Activated naive CD8-positive, alpha-beta T cell treated with anti-CD3 and anti-CD28 coated beads, Interleukin-2, amount 10 ng/mL, durations not matched to agents 7 days and 5 days (primary cell): ENCODE results near the gene ROBO2. TPM values are rescaled to one million over a fixed set of nuclear protein-coding genes. Genes with fewer than 3 reads are reported as not detected.

Source experiments
- ATAC-seq: fragments of 150-1000 bp; cut with Tn5 transposase; one replicate; pipeline ENCODE4 v1.10.0; 2021; ENCODE audit warnings: low read depth, moderate library complexity
- POLR2A ChIA-PET: fragments of 350-600 bp; sonication (Branson Sonifier 250); formaldehyde crosslinking; loops from one replicate; lab custom pipeline; 2021; ENCODE audit warnings: antibody characterized with exemption; lab: Charles Lee
- DNase-seq: peaks from one replicate; pipeline ENCODE4 v3.0.0; 2021
- H3K27ac Mint-ChIP-seq: one replicate; pipeline ENCODE4 v1.8.0; 2022; ENCODE audit warnings: mild to moderate bottlenecking, mixed read lengths
- H3K27me3 Mint-ChIP-seq: one replicate; pipeline ENCODE4 v1.8.0; 2022; ENCODE audit warnings: mild to moderate bottlenecking, moderate library complexity, mixed read lengths
- H3K36me3 Mint-ChIP-seq: one replicate; pipeline ENCODE4 v1.8.0; 2021; ENCODE audit warnings: mild to moderate bottlenecking, mixed read lengths
- H3K4me1 Mint-ChIP-seq: one replicate; pipeline ENCODE4 v1.8.0; 2021; ENCODE audit warnings: mixed read lengths
- H3K4me3 Mint-ChIP-seq: one replicate; pipeline ENCODE4 v1.8.0; 2022; ENCODE audit warnings: mild to moderate bottlenecking, moderate library complexity, mixed read lengths
- H3K9me3 Mint-ChIP-seq: one replicate; pipeline ENCODE4 v1.8.0; 2021; ENCODE audit warnings: mixed read lengths
- total RNA-seq, 2 experiments: library from RNA; stranded (reverse); gene quantifications; one replicate each; pipeline ENCODE4 v1.2.3, GENCODE V29; 2021

The ROBO2 gene
- total RNA-seq, 2 experiments from 2014 or later, result not detected

DNA sequence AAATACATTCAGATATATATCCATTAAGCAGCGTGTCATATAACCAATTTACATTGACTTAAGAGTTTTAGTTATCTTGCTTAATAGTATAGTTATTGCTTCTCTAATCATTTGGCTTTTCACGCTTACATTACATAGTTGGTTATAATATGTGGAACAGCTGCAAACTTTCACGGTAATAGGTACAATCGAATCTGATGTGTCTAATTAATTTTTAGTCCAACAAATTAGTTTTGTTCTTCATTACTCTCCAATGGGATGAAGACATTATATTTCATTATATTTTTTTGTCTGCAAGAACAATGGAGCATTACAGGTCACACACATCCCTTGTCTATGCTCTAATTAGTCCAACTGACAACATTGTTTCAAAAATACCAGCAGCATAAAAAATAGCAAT, 546.3 kb downstream of the ROBO2 start:
- Mint-ChIP-seq H3K27ac (no peak overlapping the region), H3K9me3 (peaks cover 7% of the 10 kb centered on the region), H3K36me3 (no peaks in the 10 kb centered on the region), H3K4me1 (no peaks in the 10 kb centered on the region), H3K4me3 (no peak overlapping the region), H3K27me3 (no peaks in the 10 kb centered on the region)
- ATAC-seq, result no peak
- POLR2A ChIA-PET, result no interaction called here
- no peak for DNase-seq

DNA sequence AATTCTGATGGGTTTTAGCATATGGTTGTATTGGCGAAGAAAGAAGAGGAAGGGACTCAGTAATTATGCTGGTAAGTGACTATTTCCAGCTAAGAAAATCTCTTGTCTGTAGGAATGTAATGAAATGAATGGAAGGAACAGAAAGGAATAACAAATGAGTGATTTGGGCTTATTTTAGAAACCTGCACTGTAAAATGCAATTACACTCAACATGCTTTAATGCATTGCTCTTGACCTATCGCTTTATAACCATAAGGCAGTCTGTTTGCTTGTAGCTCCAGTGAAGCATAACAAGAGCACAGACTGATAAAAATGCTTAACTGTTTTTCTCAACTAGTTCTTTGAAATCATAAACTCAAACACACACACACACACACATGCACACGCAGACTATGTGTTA, 549.0 kb downstream of the ROBO2 start:
- Mint-ChIP-seq H3K4me3 (no peak overlapping the region), H3K27ac (no peak overlapping the region), H3K4me1 (no peaks in the 10 kb centered on the region), H3K9me3 (peaks cover 4% of the 10 kb centered on the region), H3K36me3 (no peaks in the 10 kb centered on the region), H3K27me3 (no peaks in the 10 kb centered on the region)
- no peak for DNase-seq
- ATAC-seq, result no peak
- POLR2A ChIA-PET, result no interaction called here

DNA sequence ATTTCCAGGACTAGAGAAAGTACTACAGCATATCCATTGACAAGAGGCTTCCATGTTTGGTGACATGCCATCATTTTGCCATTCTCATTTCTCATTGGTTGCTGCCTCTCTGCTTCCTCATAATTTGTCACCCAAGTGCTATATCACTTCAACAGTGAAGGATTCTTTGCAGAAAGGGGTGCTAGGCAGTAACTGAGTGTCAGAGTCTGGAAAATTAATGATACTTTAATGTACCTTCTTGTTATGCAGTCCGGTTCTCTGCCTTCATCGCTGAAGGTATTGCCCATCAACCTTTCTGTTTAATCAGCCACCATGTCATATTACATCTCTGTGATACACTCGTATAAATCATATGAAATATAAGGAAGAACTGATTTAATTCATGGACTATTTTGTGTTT, 550.3 kb downstream of the ROBO2 start:
- no peak overlapping the region for H3K27ac Mint-ChIP-seq

DNA sequence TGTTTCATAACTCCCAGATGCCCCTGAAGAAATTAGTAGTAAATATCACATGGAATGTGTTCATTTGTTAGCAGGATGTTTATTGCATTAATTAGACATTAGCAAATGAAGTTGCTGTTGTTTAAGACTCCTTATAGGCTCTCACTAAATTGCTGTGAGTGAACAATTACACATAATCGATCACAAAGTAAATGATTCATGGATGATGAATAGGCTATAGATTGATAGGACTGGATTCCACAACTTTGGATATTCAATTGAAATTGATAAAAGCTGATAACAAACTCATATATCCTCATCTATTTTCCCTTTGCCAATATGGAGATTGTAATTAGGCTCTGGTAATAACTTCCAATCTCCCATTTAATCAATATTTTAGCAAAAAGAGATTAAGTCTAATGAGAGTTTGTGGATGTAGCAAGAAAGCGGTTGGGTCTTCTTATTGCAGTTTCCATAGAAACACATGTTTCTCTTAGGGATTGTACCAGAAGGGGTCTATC, 555.5 kb downstream of the ROBO2 start:
- peaks cover 6% of the 10 kb centered on the region for H3K9me3 Mint-ChIP-seq
- POLR2A ChIA-PET, result no interaction called here
- no peak overlapping the region for H3K27ac Mint-ChIP-seq
- no peaks in the 10 kb centered on the region for H3K27me3 Mint-ChIP-seq
- no peaks in the 10 kb centered on the region for H3K4me1 Mint-ChIP-seq
- ATAC-seq (no peak), DNase-seq (no peak)
- no peaks in the 10 kb centered on the region for H3K36me3 Mint-ChIP-seq
- no peak overlapping the region for H3K4me3 Mint-ChIP-seq

More for the DNA sequence above, 550.3 kb downstream of the ROBO2 start:
- H3K4me3 Mint-ChIP-seq, result no peak overlapping the region
- no peaks in the 10 kb centered on the region for H3K27me3 Mint-ChIP-seq
- DNase-seq (no peak), ATAC-seq (no peak)
- H3K4me1 Mint-ChIP-seq, result no peaks in the 10 kb centered on the region
- peaks cover 4% of the 10 kb centered on the region for H3K9me3 Mint-ChIP-seq
- POLR2A ChIA-PET, result no interaction called here
- H3K36me3 Mint-ChIP-seq, result no peaks in the 10 kb centered on the region

DNA sequence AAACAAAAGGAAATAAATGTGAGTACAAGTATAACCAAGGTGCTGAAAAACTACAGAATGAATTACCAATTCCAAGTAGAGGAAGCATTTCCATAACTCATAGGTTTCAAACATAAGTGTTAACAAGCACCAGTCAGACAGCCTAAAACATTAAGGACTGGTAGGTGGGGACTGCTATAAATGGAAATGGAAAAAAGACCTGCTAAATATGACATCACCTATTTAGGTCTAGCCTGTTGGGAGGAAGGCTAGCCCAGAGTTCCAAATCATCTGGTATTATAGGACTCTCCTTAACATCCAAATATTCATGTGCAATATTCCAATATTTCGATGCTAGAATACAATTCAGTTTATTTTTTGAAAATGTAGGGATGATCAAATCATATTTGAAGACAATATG, 560.0 kb downstream of the ROBO2 start:
- POLR2A ChIA-PET, result no interaction called here

DNA sequence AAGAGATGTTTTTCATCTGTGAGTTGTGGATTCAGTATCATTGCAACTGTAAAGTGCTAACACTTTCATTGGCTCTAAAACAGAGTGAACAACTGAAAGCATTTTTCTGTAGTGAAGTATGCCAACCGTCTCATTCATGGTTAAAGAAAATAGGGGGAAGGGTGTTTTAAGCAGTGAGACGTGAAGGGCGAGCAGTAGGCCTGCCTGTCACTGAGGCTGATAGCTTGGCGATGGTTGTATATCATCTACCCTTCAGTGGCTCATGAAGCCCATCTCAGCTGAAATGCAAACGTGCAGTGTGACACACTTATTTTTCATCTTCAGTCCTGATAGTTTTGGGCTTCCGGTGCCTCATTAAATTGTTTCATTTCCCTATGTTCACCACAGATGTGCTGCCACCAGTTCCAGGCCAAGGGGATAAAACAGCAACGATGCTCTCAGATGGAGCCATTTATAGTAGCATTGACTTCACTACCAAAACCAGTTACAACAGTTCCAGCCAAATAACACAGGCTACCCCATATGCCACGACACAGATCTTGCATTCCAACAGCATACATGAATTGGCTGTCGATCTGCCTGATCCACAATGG, 562.0 kb downstream of the ROBO2 start:
- DNase-seq (no peak), ATAC-seq (no peak)
- Mint-ChIP-seq H3K27me3 (no peaks in the 10 kb centered on the region), H3K4me3 (no peak overlapping the region), H3K27ac (no peak overlapping the region), H3K4me1 (no peaks in the 10 kb centered on the region), H3K36me3 (no peaks in the 10 kb centered on the region), H3K9me3 (peaks cover 9% of the 10 kb centered on the region)
- POLR2A ChIA-PET, result no interaction called here

More for the DNA sequence above, 560.0 kb downstream of the ROBO2 start:
- Mint-ChIP-seq H3K36me3 (no peaks in the 10 kb centered on the region), H3K9me3 (peaks cover 9% of the 10 kb centered on the region), H3K4me1 (no peaks in the 10 kb centered on the region), H3K27ac (no peak overlapping the region), H3K27me3 (no peaks in the 10 kb centered on the region), H3K4me3 (no peak overlapping the region)
- no peak for ATAC-seq
- no peak for DNase-seq

DNA sequence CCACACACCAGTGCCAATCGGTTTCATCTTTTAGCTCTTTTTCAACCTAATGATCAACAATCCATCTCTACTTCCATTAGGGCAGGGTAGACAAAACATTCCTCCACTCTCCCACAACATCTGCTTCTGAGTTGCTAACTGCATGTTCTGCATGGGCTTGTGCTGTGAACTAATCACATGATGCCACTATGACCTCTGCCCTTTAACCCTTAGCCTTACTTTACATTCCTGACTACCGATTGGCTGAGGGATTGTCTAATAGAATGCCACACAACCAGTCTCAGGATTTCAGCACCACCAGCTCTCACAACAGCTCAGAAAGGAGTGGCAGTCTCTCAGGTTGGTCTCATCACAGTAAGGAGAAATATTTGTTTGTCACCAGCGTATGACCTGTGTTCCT, 562.8 kb downstream of the ROBO2 start:
- peaks cover 8% of the 10 kb centered on the region for H3K9me3 Mint-ChIP-seq
- H3K27me3 Mint-ChIP-seq, result no peaks in the 10 kb centered on the region
- no peaks in the 10 kb centered on the region for H3K4me1 Mint-ChIP-seq
- DNase-seq (no peak), ATAC-seq (no peak)
- H3K36me3 Mint-ChIP-seq, result no peaks in the 10 kb centered on the region
- no peak overlapping the region for H3K27ac Mint-ChIP-seq
- H3K4me3 Mint-ChIP-seq, result no peak overlapping the region
- POLR2A ChIA-PET, result no interaction called here

DNA sequence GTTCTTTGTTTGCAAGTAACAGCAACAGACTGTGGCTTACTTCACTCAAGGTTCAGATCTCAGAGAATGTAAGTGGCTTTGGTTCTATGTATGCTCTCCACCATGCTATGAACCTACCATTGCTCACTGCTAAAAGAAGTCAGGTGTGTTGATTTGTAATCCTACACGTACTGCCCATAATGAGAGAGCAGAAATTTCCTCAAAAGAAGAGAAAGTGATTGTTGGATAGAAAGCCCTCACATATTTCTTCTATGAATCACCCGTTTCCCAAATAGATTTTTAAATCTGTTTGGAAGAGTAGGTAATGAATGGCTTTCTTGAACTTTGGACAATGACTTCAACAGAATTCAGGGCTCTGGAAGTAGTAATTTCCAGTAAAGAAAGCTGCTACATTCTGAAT, 565.4 kb downstream of the ROBO2 start:
- H3K4me1 Mint-ChIP-seq, result no peaks in the 10 kb centered on the region
- H3K9me3 Mint-ChIP-seq, result peaks cover 7% of the 10 kb centered on the region
- ATAC-seq, result no peak
- no peaks in the 10 kb centered on the region for H3K27me3 Mint-ChIP-seq
- no peak for DNase-seq
- H3K4me3 Mint-ChIP-seq, result no peak overlapping the region
- POLR2A ChIA-PET, result no interaction called here
- H3K27ac Mint-ChIP-seq, result no peak overlapping the region
- H3K36me3 Mint-ChIP-seq, result no peaks in the 10 kb centered on the region

DNA sequence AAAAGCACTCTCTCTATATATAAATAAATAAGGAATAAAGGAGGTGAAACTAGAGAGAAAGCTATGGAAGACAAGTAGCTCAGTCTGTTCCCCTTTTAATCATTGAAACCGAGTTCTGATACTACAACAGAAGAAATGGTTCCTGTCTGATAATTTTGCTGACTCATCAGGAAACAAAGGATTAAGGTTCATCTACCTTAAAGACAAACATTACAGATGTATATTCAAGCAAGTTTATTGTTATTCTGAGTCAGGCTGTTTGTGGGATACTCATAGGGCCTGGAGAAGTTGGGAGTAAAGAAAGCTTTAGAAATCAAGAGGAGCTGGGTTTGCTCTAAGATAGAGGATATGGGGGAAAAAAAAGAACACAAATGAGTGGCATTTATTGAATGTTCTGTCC, 566.0 kb downstream of the ROBO2 start:
- Mint-ChIP-seq H3K36me3 (no peaks in the 10 kb centered on the region), H3K27ac (no peak overlapping the region), H3K27me3 (no peaks in the 10 kb centered on the region), H3K4me3 (no peak overlapping the region), H3K4me1 (no peaks in the 10 kb centered on the region), H3K9me3 (peaks cover 5% of the 10 kb centered on the region)
- ATAC-seq, result no peak
- POLR2A ChIA-PET, result no interaction called here
- DNase-seq, result no peak

DNA sequence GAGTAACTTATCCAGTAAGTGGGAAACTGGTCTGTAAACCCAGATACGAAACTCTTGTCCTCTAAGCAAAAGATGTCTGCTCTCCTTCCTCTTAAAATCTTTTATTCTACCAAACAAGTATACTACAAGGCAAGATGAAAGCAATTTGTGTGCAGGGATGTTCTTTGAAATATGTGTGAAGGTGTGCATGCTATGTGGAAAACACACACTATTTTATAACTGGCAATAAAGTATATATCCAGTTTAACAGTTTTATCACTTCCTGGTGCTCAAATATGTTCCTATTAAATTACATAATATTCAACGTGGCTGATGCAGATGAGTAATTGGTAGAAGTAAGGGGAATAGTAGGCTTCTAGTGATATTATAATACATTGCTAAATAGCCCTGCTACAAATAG, 566.5 kb downstream of the ROBO2 start:
- Mint-ChIP-seq H3K4me3 (no peak overlapping the region), H3K4me1 (no peaks in the 10 kb centered on the region), H3K27me3 (no peaks in the 10 kb centered on the region), H3K9me3 (peaks cover 5% of the 10 kb centered on the region), H3K36me3 (no peaks in the 10 kb centered on the region), H3K27ac (no peak overlapping the region)
- DNase-seq (no peak), ATAC-seq (no peak)
- POLR2A ChIA-PET, result no interaction called here

DNA sequence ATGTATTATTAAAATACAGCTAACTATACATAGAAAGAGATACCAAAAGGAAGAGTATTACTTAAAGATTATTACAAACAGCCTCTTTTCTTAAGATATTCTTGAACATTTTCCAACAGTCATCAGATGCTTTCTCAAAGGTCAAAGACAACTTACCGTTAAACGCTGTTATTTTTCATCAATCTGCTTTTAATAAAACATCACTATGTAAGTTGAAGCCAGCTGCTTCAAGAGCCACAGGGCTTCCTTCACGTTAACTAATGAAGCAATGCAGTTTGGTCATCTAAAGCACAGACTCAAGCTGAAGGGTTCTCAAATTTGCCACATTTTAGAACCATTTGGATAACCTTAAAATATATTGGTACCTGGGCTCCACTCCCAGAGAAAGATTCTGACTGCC, 578.8 kb downstream of the ROBO2 start:
- no peaks in the 10 kb centered on the region for H3K4me1 Mint-ChIP-seq
- H3K9me3 Mint-ChIP-seq, result peaks cover 2% of the 10 kb centered on the region
- H3K27me3 Mint-ChIP-seq, result no peaks in the 10 kb centered on the region
- no peaks in the 10 kb centered on the region for H3K36me3 Mint-ChIP-seq
- ATAC-seq, result no peak
- no peak overlapping the region for H3K4me3 Mint-ChIP-seq
- POLR2A ChIA-PET, result no interaction called here
- no peak overlapping the region for H3K27ac Mint-ChIP-seq
- DNase-seq, result no peak

DNA sequence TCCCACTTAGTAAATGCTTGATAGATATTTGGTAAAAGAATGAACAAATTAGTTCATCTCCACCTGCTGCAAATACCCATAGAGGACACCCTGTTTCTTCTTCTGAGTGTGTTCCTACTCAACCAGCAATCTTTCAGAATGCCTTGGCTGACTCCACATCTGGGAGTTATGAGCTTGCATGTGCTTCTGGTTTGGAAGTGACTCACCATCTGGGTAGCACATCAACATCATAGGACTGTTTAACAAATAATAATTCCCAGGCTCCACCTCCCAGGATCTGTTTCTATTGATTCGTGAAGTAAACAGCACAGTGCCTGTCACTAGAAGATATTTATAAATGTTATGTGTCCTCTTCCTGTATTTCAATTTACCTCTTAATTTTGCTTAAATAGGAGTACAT, 580.1 kb downstream of the ROBO2 start:
- DNase-seq, result no peak
- Mint-ChIP-seq H3K9me3 (peaks cover 2% of the 10 kb centered on the region), H3K27ac (no peak overlapping the region), H3K27me3 (no peaks in the 10 kb centered on the region), H3K36me3 (no peaks in the 10 kb centered on the region), H3K4me3 (no peak overlapping the region), H3K4me1 (no peaks in the 10 kb centered on the region)
- POLR2A ChIA-PET, result no interaction called here
- no peak for ATAC-seq

DNA sequence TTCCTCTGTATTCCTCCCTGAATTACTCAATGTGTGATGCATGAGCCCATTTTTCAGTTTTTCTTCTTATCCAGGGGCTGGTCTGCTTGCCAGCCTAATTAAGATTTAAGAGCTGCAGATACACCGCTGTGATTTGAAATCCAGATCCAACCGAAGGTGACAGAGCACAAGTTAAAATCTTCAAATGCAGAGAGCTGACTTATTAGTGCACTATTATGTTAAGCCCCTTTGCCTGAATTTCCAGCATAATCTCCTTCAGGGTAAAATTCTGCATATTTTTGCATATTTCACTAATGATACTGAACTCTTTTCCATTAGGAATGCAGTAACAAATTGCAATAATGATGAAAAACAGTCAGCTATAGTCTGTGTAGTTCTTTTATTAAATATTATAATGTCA, 583.6 kb downstream of the ROBO2 start:
- POLR2A ChIA-PET, result no interaction called here
- no peaks in the 10 kb centered on the region for H3K4me1 Mint-ChIP-seq
- H3K36me3 Mint-ChIP-seq, result no peaks in the 10 kb centered on the region
- H3K27ac Mint-ChIP-seq, result no peak overlapping the region
- DNase-seq, result no peak
- ATAC-seq, result no peak
- peaks cover 3% of the 10 kb centered on the region for H3K9me3 Mint-ChIP-seq
- no peak overlapping the region for H3K4me3 Mint-ChIP-seq
- H3K27me3 Mint-ChIP-seq, result no peaks in the 10 kb centered on the region

DNA sequence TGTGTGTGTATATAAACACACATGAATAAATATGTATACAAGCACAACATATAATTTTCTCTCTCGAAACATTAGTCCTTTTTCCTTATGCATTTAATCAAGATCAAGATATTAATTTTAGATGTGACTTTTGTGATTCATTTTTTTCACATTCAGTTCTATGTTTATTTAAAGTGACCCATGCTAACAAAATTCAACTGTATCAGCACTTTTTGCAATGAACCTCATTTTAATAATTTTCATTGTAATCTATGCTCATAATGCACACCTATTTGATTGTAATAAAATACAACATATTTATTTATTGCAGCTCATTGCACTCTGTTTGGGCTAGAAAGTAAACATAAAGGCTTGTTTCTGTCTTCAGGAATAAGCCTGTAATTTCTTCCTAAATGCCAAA, 586.3 kb downstream of the ROBO2 start:
- Mint-ChIP-seq H3K4me1 (no peaks in the 10 kb centered on the region), H3K4me3 (no peak overlapping the region), H3K36me3 (no peaks in the 10 kb centered on the region), H3K27me3 (no peaks in the 10 kb centered on the region), H3K9me3 (peaks cover 3% of the 10 kb centered on the region), H3K27ac (no peak overlapping the region)
- ATAC-seq (no peak), DNase-seq (no peak)
- POLR2A ChIA-PET, result no interaction called here

DNA sequence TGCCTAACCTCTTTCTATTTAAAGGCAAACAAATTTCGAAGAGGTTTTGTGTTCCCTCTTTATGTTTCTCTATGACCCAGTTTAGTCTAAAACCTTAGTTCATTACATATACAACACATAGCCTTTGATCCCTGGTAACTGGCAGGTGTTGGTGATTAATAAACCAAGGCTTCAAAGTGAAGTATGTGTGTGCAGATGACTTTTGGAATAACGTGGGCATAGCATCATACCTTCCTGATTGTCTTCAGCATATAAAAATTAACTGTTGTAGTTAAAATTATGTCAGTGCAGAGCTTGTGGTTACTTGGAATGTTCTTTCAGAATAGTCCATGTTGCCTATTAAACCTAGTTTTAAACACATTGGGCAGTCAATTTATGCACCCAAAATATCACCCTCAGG, 608.3 kb downstream of the ROBO2 start:
- Mint-ChIP-seq H3K9me3 (peaks cover 1% of the 10 kb centered on the region), H3K36me3 (no peaks in the 10 kb centered on the region), H3K4me1 (no peaks in the 10 kb centered on the region), H3K27me3 (no peaks in the 10 kb centered on the region), H3K4me3 (no peak overlapping the region), H3K27ac (no peak overlapping the region)
- POLR2A ChIA-PET, result no interaction called here
- ATAC-seq, result no peak
- DNase-seq, result no peak
